Osteoblast (primary cell): Measurements from ENCODE around the gene SH2D7. TPM values are rescaled to one million over a fixed set of nuclear protein-coding genes. Genes with fewer than 3 reads are reported as not detected.

ENCODE experiments used
- DNase-seq: peaks from one replicate; pipeline ENCODE4 v3.0.0; 2011; ENCODE audit warnings: low spot score, mixed read lengths; ENCODE audit not compliant: insufficient read length; ENCODE audit errors: missing footprints
- H2AFZ ChIP-seq: 2 replicates; pipeline ENCODE4 v1.6.0; 2011; ENCODE audit warnings: mild to moderate bottlenecking, low read length
- H3K27ac ChIP-seq: 2 replicates; pipeline ENCODE4 v1.5.1; 2011; ENCODE audit warnings: mild to moderate bottlenecking, low read depth, low read length, moderate library complexity
- H3K27me3 ChIP-seq: 2 replicates; pipeline ENCODE4 v1.6.0; 2012; ENCODE audit warnings: mild to moderate bottlenecking, control low read depth, inconsistent platforms, low read length, moderate library complexity; ENCODE audit not compliant: insufficient read depth
- H3K36me3 ChIP-seq: 2 replicates; pipeline ENCODE4 v1.5.1; 2011; ENCODE audit warnings: mild to moderate bottlenecking, low read length, control low read depth, moderate library complexity; ENCODE audit not compliant: insufficient read depth
- H3K4me1 ChIP-seq: 2 replicates; pipeline ENCODE4 v1.5.1; 2011; ENCODE audit warnings: mild to moderate bottlenecking, low read length, control low read depth, moderate library complexity; ENCODE audit not compliant: insufficient read depth
- H3K4me2 ChIP-seq: 2 replicates; pipeline ENCODE4 v1.6.0; 2011; ENCODE audit warnings: mild to moderate bottlenecking, low read length; ENCODE audit not compliant: insufficient read depth
- H3K4me3 ChIP-seq: fragments of 200-600 bp; sonication (generic); 3 replicates; pipeline ENCODE4 v1.5.1; 2012; ENCODE audit warnings: mild to moderate bottlenecking, low read length, inconsistent platforms; ENCODE audit not compliant: insufficient read depth
- H3K79me2 ChIP-seq: 2 replicates; pipeline ENCODE4 v1.6.0; 2012; ENCODE audit warnings: mild to moderate bottlenecking, low read length, control low read depth, inconsistent platforms; ENCODE audit not compliant: insufficient read depth
- H3K9me3 ChIP-seq: 2 replicates; pipeline ENCODE4 v1.5.1; 2011; ENCODE audit warnings: low read depth, low read length, control low read depth
- H4K20me1 ChIP-seq: 2 replicates; pipeline ENCODE4 v1.6.0; 2012; ENCODE audit warnings: mild to moderate bottlenecking, low read length, control low read depth; ENCODE audit not compliant: insufficient read depth
- total RNA-seq: library from RNA; depleted of rRNA; stranded (reverse); fragments of >200 nt; gene quantifications from 2 replicates; pipeline ENCODE4 v1.2.3, GENCODE V29; 2012
- TF ChIP-seq, protein P1 (sequence below): IDR thresholded peaks from 2 replicates; pipeline ENCODE4 v1.5.1; 2011; ENCODE audit warnings: mild to moderate bottlenecking, low read depth, low read length, moderate library complexity; ENCODE audit errors: extremely low read depth

Gene SH2D7
- total RNA-seq, 1 donor = not detected

GRCh38 chr15:78083186-78083585, 9.2 kb upstream of the SH2D7 start:
- H3K27me3 ChIP-seq = no peaks in the 10 kb centered on the region
- no peak overlapping the region for H3K4me3 ChIP-seq
- no peak overlapping the region for H3K4me2 ChIP-seq
- peaks cover 4% of the 10 kb centered on the region for H3K4me1 ChIP-seq
- no peak overlapping the region for H2AFZ ChIP-seq
- TF ChIP-seq, protein P1, sequence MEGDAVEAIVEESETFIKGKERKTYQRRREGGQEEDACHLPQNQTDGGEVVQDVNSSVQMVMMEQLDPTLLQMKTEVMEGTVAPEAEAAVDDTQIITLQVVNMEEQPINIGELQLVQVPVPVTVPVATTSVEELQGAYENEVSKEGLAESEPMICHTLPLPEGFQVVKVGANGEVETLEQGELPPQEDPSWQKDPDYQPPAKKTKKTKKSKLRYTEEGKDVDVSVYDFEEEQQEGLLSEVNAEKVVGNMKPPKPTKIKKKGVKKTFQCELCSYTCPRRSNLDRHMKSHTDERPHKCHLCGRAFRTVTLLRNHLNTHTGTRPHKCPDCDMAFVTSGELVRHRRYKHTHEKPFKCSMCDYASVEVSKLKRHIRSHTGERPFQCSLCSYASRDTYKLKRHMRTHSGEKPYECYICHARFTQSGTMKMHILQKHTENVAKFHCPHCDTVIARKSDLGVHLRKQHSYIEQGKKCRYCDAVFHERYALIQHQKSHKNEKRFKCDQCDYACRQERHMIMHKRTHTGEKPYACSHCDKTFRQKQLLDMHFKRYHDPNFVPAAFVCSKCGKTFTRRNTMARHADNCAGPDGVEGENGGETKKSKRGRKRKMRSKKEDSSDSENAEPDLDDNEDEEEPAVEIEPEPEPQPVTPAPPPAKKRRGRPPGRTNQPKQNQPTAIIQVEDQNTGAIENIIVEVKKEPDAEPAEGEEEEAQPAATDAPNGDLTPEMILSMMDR = no peak
- no peaks in the 10 kb centered on the region for H3K9me3 ChIP-seq
- no peak for DNase-seq
- no peaks in the 10 kb centered on the region for H3K79me2 ChIP-seq
- no peak overlapping the region for H3K27ac ChIP-seq
- H3K36me3 ChIP-seq = no peaks in the 10 kb centered on the region
- no peaks in the 10 kb centered on the region for H4K20me1 ChIP-seq

DNA sequence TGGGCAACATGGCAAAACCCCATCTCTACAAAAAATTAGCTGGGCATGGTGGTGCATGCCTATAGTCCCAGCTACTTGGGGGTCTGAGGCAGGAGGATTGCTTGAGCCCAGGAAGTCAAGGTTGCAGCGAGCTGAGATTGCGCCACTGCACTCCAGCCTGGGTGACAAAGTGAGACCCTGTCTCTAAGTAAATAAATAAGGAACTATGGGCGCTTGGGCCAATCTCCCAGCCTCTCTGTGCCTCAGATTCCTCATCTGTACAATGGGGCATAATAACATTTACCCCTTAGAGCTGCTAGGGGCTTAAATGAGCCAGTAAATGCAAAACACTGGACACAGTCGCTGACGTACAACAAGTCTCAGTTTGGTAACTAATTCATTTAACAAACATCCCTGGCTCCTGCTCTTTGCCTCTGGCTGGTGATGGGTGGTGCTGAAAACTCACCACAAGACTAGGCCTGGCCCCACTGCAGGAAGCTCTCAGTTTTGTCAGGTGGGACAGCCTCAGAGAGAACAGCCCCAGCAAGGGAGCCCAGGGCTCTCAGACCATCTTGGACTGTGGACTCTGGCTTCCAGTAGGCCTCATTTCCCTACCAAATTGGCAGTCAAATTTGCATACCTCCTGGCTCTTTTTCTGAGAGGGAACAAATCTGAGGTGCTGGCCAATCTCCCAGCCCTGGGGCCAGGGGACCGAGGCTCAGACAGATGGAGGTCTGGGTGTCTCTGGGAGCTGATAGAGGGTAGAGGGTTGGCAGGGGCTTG, 8.5 kb upstream of the SH2D7 start:
- Histone ChIP-seq H2AFZ (no peak overlapping the region), H3K27me3 (no peaks in the 10 kb centered on the region), H3K79me2 (no peaks in the 10 kb centered on the region), H3K4me2 (no peak overlapping the region), H3K4me3 (no peak overlapping the region), H3K4me1 (peaks cover 4% of the 10 kb centered on the region), H3K9me3 (no peaks in the 10 kb centered on the region), H3K27ac (no peak overlapping the region), H4K20me1 (no peaks in the 10 kb centered on the region), H3K36me3 (no peaks in the 10 kb centered on the region)
- TF ChIP-seq, protein P1 = no peak
- DNase-seq = peak; percentile 73

DNA sequence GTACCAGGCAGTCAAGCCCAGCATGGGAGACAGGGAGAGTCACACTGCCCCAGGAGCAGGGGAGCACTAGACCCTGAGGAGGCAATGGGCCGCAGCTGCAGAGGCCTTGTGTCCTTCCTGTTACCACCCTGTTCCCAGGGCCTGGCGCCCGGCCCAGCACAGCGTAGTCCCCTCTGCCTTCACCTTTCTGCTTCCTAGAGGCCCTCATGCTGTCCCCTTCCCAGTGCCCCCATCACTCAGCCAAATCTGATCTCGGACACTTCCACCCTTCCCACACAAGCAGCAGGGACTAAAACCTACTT, 8.0 kb upstream of the SH2D7 start:
- H4K20me1 ChIP-seq = no peaks in the 10 kb centered on the region
- DNase-seq = no peak
- H3K79me2 ChIP-seq = no peaks in the 10 kb centered on the region
- H3K4me1 ChIP-seq = peaks cover 4% of the 10 kb centered on the region
- no peaks in the 10 kb centered on the region for H3K27me3 ChIP-seq
- no peaks in the 10 kb centered on the region for H3K36me3 ChIP-seq
- TF ChIP-seq, protein P1 = no peak
- no peak overlapping the region for H3K4me3 ChIP-seq
- H2AFZ ChIP-seq = no peak overlapping the region
- no peaks in the 10 kb centered on the region for H3K9me3 ChIP-seq
- no peak overlapping the region for H3K27ac ChIP-seq
- H3K4me2 ChIP-seq = no peak overlapping the region

- no peak for DNase-seq
- Histone ChIP-seq H3K9me3 (no peaks in the 10 kb centered on the region), H3K79me2 (no peaks in the 10 kb centered on the region), H3K4me1 (peaks cover 4% of the 10 kb centered on the region), H2AFZ (no peak overlapping the region), H3K27ac (peak overlapping the region; percentile 36), H3K27me3 (no peaks in the 10 kb centered on the region), H4K20me1 (no peaks in the 10 kb centered on the region), H3K4me2 (peak overlapping the region; percentile 28), H3K4me3 (no peak overlapping the region), H3K36me3 (no peaks in the 10 kb centered on the region)
- TF ChIP-seq, protein P1 = no peak
Observed at GRCh38 chr15:78085928-78086327, 6.4 kb upstream of the SH2D7 start.
